ENCODE data around the gene FABP6. TPM values are rescaled to one million over a fixed set of nuclear protein-coding genes. Genes with fewer than 3 reads are reported as not detected.

Gene FABP6
- total RNA-seq, 1 experiment from 2014 or later = not detected

DNA sequence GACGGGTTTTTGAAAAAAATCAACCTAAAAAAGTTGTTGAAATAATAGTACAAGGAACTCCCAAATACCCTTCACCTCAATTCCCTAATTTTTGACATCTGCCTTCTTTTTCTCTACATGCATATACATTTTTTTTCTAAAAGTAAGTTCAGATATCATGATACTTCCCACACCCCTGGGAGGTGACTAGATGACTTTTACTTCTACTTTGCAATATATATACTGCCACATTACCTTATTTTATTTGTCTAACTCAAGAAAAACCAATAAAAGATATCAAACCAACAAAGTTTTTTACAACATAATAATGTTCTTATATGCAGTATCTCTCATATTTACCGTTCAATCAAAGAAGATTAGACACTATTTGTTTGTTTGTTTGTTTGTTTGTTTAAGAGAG, 52.0 kb downstream of the FABP6 start:
- intact Hi-C loops (cut with micrococcal nuclease) = no loop called here
- Histone ChIP-seq H3K79me2 (ENCODE audit: low read length) (no peaks in the 10 kb centered on the region), H4K20me1 (ENCODE audit: low read length) (no peaks in the 10 kb centered on the region), H3K9ac (ENCODE audit: low read length) (no peak overlapping the region), H2AFZ (ENCODE audit: low read length) (no peak overlapping the region), H3K4me1 (ENCODE audit: insufficient read depth, low read length) (no peaks in the 10 kb centered on the region), H3K36me3 (ENCODE audit: low read depth, low read length) (no peaks in the 10 kb centered on the region), H3K27me3 (ENCODE audit: low read length) (no peaks in the 10 kb centered on the region), H3K27ac (ENCODE audit: low read length) (no peak overlapping the region), H3K4me2 (ENCODE audit: low read length) (no peak overlapping the region), H3K9me2 (replicated peaks; ENCODE audit: low read length) (no peaks in the 10 kb centered on the region), H3K4me3 (ENCODE audit: low read length) (no peak overlapping the region), H3F3A (ENCODE audit: low read length, unreplicated experiment) (no peaks in the 10 kb centered on the region), H3K9me3 (ENCODE audit: low read length) (no peaks in the 10 kb centered on the region)
- TF ChIP-seq, protein P1, sequence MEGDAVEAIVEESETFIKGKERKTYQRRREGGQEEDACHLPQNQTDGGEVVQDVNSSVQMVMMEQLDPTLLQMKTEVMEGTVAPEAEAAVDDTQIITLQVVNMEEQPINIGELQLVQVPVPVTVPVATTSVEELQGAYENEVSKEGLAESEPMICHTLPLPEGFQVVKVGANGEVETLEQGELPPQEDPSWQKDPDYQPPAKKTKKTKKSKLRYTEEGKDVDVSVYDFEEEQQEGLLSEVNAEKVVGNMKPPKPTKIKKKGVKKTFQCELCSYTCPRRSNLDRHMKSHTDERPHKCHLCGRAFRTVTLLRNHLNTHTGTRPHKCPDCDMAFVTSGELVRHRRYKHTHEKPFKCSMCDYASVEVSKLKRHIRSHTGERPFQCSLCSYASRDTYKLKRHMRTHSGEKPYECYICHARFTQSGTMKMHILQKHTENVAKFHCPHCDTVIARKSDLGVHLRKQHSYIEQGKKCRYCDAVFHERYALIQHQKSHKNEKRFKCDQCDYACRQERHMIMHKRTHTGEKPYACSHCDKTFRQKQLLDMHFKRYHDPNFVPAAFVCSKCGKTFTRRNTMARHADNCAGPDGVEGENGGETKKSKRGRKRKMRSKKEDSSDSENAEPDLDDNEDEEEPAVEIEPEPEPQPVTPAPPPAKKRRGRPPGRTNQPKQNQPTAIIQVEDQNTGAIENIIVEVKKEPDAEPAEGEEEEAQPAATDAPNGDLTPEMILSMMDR (conservative IDR thresholded peaks at IDR 0.05; ENCODE audit: low read depth, low read length) = no peak
- no peak for TF ChIP-seq EZH2 (IDR thresholded peaks at IDR 0.05; ENCODE audit: low read length, unreplicated experiment)
- no peak for TF ChIP-seq EZH2phosphoT487 (IDR thresholded peaks at IDR 0.05; ENCODE audit: borderline replicate concordance, low read length)
- no peak for DNase-seq
- POLR2A ChIA-PET (ENCODE audit: unreplicated experiment) = no interaction called here
- CTCF ChIA-PET = no interaction called here
- no peak for ATAC-seq
- no TSS peak for BruUV-seq (replicated peaks)

DNA sequence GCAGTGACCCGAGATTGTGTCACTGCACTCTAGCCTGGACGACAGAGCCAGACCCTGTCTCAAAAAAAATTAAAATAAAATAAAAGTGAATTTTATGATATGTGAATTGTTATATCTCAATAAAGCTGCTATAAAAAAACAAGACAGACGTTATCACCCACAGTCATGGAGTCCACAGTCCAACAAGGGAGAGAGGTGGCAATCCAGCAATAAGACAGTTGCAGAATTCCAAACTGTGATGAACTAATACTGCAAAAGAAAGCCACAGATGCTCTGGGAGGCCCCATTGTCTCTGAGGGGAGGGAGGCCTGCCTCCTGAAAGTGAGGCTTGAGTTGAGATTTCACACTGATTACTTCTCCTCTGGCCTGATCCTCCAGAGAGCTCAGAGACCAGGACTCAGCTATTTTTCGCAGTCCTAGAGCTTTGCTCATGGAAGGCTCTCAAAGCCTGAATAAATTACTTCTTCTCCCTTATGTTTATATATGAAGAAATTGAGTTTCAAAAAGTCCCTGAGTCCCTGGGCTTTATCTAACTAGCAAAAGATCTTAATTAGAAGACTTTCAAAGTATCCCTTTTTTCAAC, 55.1 kb downstream of the FABP6 start:
- H3K9me3 ChIP-seq (ENCODE audit: low read length) = no peaks in the 10 kb centered on the region
- no peak overlapping the region for H3K4me2 ChIP-seq (ENCODE audit: low read length)
- H3K27ac ChIP-seq (ENCODE audit: low read length) = no peak overlapping the region
- POLR2A ChIA-PET (ENCODE audit: unreplicated experiment) = no interaction called here
- no peaks in the 10 kb centered on the region for H3K4me1 ChIP-seq (ENCODE audit: insufficient read depth, low read length)
- H4K20me1 ChIP-seq (ENCODE audit: low read length) = no peaks in the 10 kb centered on the region
- H2AFZ ChIP-seq (ENCODE audit: low read length) = no peak overlapping the region
- no TSS peak for BruUV-seq (replicated peaks)
- no peaks in the 10 kb centered on the region for H3F3A ChIP-seq (ENCODE audit: low read length, unreplicated experiment)
- DNase-seq = no peak
- H3K9me2 ChIP-seq (replicated peaks; ENCODE audit: low read length) = no peaks in the 10 kb centered on the region
- intact Hi-C loops (cut with micrococcal nuclease) = no loop called here
- ATAC-seq = no peak
- no peaks in the 10 kb centered on the region for H3K27me3 ChIP-seq (ENCODE audit: low read length)
- CTCF ChIA-PET = no interaction called here
- no peak overlapping the region for H3K4me3 ChIP-seq (ENCODE audit: low read length)
- no peak overlapping the region for H3K9ac ChIP-seq (ENCODE audit: low read length)
- H3K79me2 ChIP-seq (ENCODE audit: low read length) = no peaks in the 10 kb centered on the region
- H3K36me3 ChIP-seq (ENCODE audit: low read depth, low read length) = no peaks in the 10 kb centered on the region
- no peak for TF ChIP-seq EZH2phosphoT487 (IDR thresholded peaks at IDR 0.05; ENCODE audit: borderline replicate concordance, low read length)
- TF ChIP-seq, protein P1 (conservative IDR thresholded peaks at IDR 0.05; ENCODE audit: low read depth, low read length) = no peak
- TF ChIP-seq EZH2 (IDR thresholded peaks at IDR 0.05; ENCODE audit: low read length, unreplicated experiment) = no peak

DNA sequence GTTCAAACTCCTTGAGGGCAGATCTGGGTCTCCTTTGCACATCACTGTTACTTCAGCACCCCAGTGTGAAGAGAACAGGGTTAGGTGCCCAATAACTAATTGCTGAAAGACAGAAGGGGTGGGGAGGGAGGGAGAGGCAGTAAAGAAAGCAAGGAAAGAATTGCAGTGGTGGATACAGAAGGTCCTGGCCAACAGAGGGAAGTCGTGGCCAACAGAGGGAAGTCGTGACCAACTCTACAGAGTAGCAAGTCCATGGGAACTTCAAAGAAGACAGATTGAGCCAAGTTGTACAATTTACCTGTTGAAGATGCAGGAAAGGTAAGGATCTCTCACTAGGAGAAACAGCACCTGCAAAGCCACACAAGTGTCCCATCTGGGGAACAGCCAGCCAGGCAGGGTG, 56.0 kb downstream of the FABP6 start:
- ATAC-seq = no peak
- intact Hi-C loops (cut with micrococcal nuclease) = no loop called here
- no peaks in the 10 kb centered on the region for H3K4me1 ChIP-seq (ENCODE audit: insufficient read depth, low read length)
- H3K9me3 ChIP-seq (ENCODE audit: low read length) = no peaks in the 10 kb centered on the region
- H3K36me3 ChIP-seq (ENCODE audit: low read depth, low read length) = no peaks in the 10 kb centered on the region
- H3K79me2 ChIP-seq (ENCODE audit: low read length) = no peaks in the 10 kb centered on the region
- H4K20me1 ChIP-seq (ENCODE audit: low read length) = no peaks in the 10 kb centered on the region
- H3K4me2 ChIP-seq (ENCODE audit: low read length) = no peak overlapping the region
- DNase-seq = no peak
- TF ChIP-seq, protein P1 (conservative IDR thresholded peaks at IDR 0.05; ENCODE audit: low read depth, low read length) = no peak
- TF ChIP-seq EZH2 (IDR thresholded peaks at IDR 0.05; ENCODE audit: low read length, unreplicated experiment) = no peak
- no peak for TF ChIP-seq EZH2phosphoT487 (IDR thresholded peaks at IDR 0.05; ENCODE audit: borderline replicate concordance, low read length)
- no peak overlapping the region for H3K9ac ChIP-seq (ENCODE audit: low read length)
- BruUV-seq (replicated peaks) = no TSS peak
- POLR2A ChIA-PET (ENCODE audit: unreplicated experiment) = no interaction called here
- H3K27me3 ChIP-seq (ENCODE audit: low read length) = no peaks in the 10 kb centered on the region
- no peaks in the 10 kb centered on the region for H3K9me2 ChIP-seq (replicated peaks; ENCODE audit: low read length)
- no peak overlapping the region for H3K27ac ChIP-seq (ENCODE audit: low read length)
- no peaks in the 10 kb centered on the region for H3F3A ChIP-seq (ENCODE audit: low read length, unreplicated experiment)
- no peak overlapping the region for H3K4me3 ChIP-seq (ENCODE audit: low read length)
- no peak overlapping the region for H2AFZ ChIP-seq (ENCODE audit: low read length)
- CTCF ChIA-PET = no interaction called here

All from PC-3 (cell line).